ENCODE results near the gene CHST8.
"Not testable (repeated sequence)": the region's sequence is repeated elsewhere in the genome, so short reads cannot be mapped to it uniquely, and the experiment has no call there.

CHST8 gene

GRCh38 chr19:33605803-33606295, 15.9 kb upstream of the CHST8 start:
- not testable (repeated sequence) for DNase-seq; H3K4me1 Mint-ChIP-seq (ENCODE audit: low read depth); H3K27ac Mint-ChIP-seq; H3K4me3 Mint-ChIP-seq; H3K36me3 Mint-ChIP-seq (ENCODE audit: low read depth)
- peaks cover 20% of the 10 kb centered on the region for H3K27me3 Mint-ChIP-seq
- H3K9me3 Mint-ChIP-seq, result peaks cover 23% of the 10 kb centered on the region

GRCh38 chr19:33606556-33606955, 15.2 kb upstream of the CHST8 start:
- Mint-ChIP-seq H3K4me1 (ENCODE audit: low read depth) (no peaks in the 10 kb centered on the region), H3K36me3 (ENCODE audit: low read depth) (no peaks in the 10 kb centered on the region), H3K9me3 (peaks cover 17% of the 10 kb centered on the region), H3K27ac (no peak overlapping the region), H3K27me3 (peaks cover 21% of the 10 kb centered on the region), H3K4me3 (no peak overlapping the region)
- no peak for DNase-seq

DNA sequence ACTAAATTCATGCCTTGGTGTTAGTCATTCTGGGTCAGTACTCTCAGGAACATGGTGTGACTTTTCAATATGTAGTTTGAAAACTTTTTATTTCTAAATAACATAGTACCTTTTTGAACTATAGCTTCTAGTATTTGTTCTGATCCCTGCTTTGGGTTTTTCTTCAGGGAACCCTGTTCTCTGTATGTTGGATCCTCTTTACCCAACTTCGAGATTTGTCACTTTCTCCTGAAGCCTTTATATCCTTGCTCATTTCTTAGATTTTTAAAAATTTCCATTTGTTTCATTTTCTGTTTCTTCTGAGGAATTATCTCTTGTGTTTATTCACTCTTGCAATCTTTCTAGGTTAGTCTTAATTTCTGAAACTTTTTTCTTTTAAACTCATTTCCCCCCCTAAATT, 12.4 kb upstream of the CHST8 start:
- DNase-seq, result no peak
- Mint-ChIP-seq H3K27ac (no peak overlapping the region), H3K4me3 (no peak overlapping the region)

GRCh38 chr19:33610588-33610987, 11.2 kb upstream of the CHST8 start:
- H3K36me3 Mint-ChIP-seq (ENCODE audit: low read depth), result no peaks in the 10 kb centered on the region
- no peak overlapping the region for H3K4me3 Mint-ChIP-seq
- peaks cover 10% of the 10 kb centered on the region for H3K9me3 Mint-ChIP-seq
- no peak for DNase-seq
- H3K4me1 Mint-ChIP-seq (ENCODE audit: low read depth), result no peaks in the 10 kb centered on the region
- H3K27ac Mint-ChIP-seq, result no peak overlapping the region
- H3K27me3 Mint-ChIP-seq, result peaks cover 27% of the 10 kb centered on the region

More for the DNA sequence above, 12.4 kb upstream of the CHST8 start:
- Mint-ChIP-seq H3K9me3 (peaks cover 10% of the 10 kb centered on the region), H3K36me3 (ENCODE audit: low read depth) (no peaks in the 10 kb centered on the region), H3K4me1 (ENCODE audit: low read depth) (no peaks in the 10 kb centered on the region), H3K27me3 (peaks cover 21% of the 10 kb centered on the region)

GRCh38 chr19:33612928-33613619, 8.7 kb upstream of the CHST8 start:
- H3K4me3 Mint-ChIP-seq, result no peak overlapping the region
- no peak overlapping the region for H3K27ac Mint-ChIP-seq
- H3K36me3 Mint-ChIP-seq (ENCODE audit: low read depth), result no peaks in the 10 kb centered on the region
- peaks cover 10% of the 10 kb centered on the region for H3K9me3 Mint-ChIP-seq
- no peaks in the 10 kb centered on the region for H3K4me1 Mint-ChIP-seq (ENCODE audit: low read depth)
- peaks cover 27% of the 10 kb centered on the region for H3K27me3 Mint-ChIP-seq
- DNase-seq, result no peak

GRCh38 chr19:33613620-33614000, 8.1 kb upstream of the CHST8 start:
- no peak overlapping the region for H3K4me3 Mint-ChIP-seq
- H3K27me3 Mint-ChIP-seq, result peaks cover 28% of the 10 kb centered on the region
- H3K4me1 Mint-ChIP-seq (ENCODE audit: low read depth), result no peaks in the 10 kb centered on the region
- H3K9me3 Mint-ChIP-seq, result peaks cover 10% of the 10 kb centered on the region
- no peak for DNase-seq
- H3K27ac Mint-ChIP-seq, result no peak overlapping the region
- no peaks in the 10 kb centered on the region for H3K36me3 Mint-ChIP-seq (ENCODE audit: low read depth)

DNA sequence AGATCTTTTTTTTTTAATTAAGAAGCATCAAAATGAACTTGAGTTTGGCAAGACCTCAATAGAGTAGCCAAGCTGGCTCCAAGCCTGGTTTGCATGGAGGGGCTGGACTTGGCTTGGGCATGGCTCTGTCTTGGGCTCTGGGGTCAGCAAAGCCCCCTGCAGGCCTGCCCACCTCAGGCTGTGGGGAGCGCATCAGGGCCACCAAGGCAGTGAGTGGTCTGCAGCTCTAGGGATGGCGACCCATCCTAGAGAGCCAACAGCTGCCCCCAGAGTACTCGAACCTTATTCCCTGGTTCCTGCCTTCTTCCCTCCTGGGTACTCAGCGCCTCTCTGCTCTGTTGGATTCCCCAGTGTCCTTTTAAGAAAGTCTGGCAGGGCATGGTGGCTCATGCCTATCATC, 5.4 kb upstream of the CHST8 start:
- Mint-ChIP-seq H3K4me1 (ENCODE audit: low read depth) (no peaks in the 10 kb centered on the region), H3K27ac (no peak overlapping the region), H3K36me3 (ENCODE audit: low read depth) (no peaks in the 10 kb centered on the region), H3K4me3 (no peak overlapping the region), H3K27me3 (peaks cover 51% of the 10 kb centered on the region), H3K9me3 (no peaks in the 10 kb centered on the region)
- no peak for DNase-seq

- H3K4me1 Mint-ChIP-seq (ENCODE audit: low read depth), result no peaks in the 10 kb centered on the region
- no peak overlapping the region for H3K4me3 Mint-ChIP-seq
- no peaks in the 10 kb centered on the region for H3K9me3 Mint-ChIP-seq
- peaks cover 51% of the 10 kb centered on the region for H3K27me3 Mint-ChIP-seq
- no peak for DNase-seq
- no peak overlapping the region for H3K27ac Mint-ChIP-seq
- no peaks in the 10 kb centered on the region for H3K36me3 Mint-ChIP-seq (ENCODE audit: low read depth)
Measured at GRCh38 chr19:33616857-33617256, 4.9 kb upstream of the CHST8 start.

GRCh38 chr19:33618363-33618762, 3.4 kb upstream of the CHST8 start:
- not testable (repeated sequence) for H3K27ac Mint-ChIP-seq; H3K4me1 Mint-ChIP-seq (ENCODE audit: low read depth); H3K9me3 Mint-ChIP-seq; H3K4me3 Mint-ChIP-seq; DNase-seq; H3K36me3 Mint-ChIP-seq (ENCODE audit: low read depth)
- H3K27me3 Mint-ChIP-seq, result peaks cover 60% of the 10 kb centered on the region

DNA sequence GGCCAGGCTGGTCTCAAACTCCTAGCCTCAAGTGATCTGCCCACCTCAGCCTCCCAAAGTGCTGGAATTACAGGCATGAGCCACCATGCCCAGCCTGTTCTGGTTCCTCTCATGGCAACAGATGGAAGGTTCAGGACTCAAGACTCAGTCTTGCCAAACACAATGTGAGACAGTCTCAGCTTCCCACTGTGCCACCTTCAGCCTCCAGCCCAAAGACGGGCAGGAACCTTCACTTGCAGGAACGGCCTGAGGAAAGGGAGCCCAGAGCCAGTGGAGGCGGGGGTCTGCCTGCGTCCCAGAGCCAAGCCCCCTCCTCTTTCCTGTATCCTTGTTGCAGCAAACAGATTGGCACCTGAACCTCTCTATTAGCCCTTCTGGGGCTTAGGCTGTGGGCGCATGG, 2.9 kb upstream of the CHST8 start:
- H3K36me3 Mint-ChIP-seq (ENCODE audit: low read depth), result no peaks in the 10 kb centered on the region
- H3K4me3 Mint-ChIP-seq, result no peak overlapping the region
- no peaks in the 10 kb centered on the region for H3K9me3 Mint-ChIP-seq
- H3K4me1 Mint-ChIP-seq (ENCODE audit: low read depth), result peaks cover 1% of the 10 kb centered on the region
- no peak overlapping the region for H3K27ac Mint-ChIP-seq
- H3K27me3 Mint-ChIP-seq, result peaks cover 63% of the 10 kb centered on the region
- no peak for DNase-seq

GRCh38 chr19:33620611-33621010, 1.1 kb upstream of the CHST8 start:
- Mint-ChIP-seq H3K36me3 (ENCODE audit: low read depth) (no peaks in the 10 kb centered on the region), H3K4me3 (no peak overlapping the region), H3K4me1 (ENCODE audit: low read depth) (peaks cover 1% of the 10 kb centered on the region), H3K27ac (no peak overlapping the region), H3K27me3 (peaks cover 62% of the 10 kb centered on the region), H3K9me3 (no peaks in the 10 kb centered on the region)
- no peak for DNase-seq

DNA sequence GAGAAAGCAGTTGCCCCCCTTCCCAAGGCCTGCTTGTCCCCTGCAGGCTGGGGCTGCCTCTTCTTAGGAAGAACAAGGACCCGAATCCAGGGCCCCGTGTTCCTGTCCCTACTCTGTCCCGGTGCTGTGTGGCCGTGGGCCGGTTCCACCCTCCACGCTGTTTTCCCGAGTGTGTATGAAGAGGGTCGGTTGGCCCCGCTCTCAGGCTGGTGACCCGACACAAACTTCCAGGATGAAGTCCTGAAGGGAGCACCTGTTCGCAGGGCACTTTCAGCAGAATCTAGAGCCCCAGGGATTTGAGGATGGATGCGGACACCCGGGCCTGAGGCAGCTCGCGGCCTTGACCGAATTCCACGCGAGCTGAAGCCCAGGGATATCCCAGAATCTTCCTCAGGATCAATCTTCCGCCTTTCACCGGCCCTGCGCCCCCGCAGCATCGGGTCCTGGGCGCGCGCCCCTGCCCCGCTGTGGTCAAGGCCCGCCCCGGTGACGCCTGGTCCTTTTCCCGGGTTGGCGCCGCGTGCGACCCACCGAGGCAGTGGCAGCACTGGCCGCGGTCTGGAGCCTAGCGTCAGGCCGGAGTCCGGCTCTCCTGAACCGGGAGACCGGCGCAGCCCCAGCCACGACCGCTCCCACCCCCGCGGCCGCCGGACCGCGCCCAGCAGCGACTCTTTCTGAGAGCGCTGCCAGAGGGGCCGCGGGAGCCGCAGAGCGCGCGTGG, 528 bp upstream of the CHST8 start:
- Mint-ChIP-seq H3K27ac (no peak overlapping the region), H3K36me3 (ENCODE audit: low read depth) (no peaks in the 10 kb centered on the region), H3K9me3 (no peaks in the 10 kb centered on the region), H3K4me1 (ENCODE audit: low read depth) (peaks cover 1% of the 10 kb centered on the region), H3K27me3 (peaks cover 63% of the 10 kb centered on the region), H3K4me3 (no peak overlapping the region)
- DNase-seq, result no peak

DNA sequence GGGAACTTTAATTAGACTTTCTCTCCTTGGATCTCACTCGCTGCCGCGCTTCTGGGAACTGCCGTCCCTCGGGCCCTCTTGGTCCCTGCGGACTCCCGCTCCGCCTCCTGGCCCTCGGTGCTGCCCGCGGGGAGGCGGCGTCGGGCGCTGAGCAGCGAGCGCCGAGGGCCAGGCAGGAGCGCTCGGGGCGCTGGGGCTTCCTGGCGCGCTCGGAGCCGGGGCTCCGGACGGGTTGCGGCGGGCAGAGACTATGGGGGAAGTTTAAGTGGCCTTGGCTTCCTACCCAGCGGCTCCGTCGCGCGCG, 704 bp downstream of the CHST8 start:
- peaks cover 61% of the 10 kb centered on the region for H3K27me3 Mint-ChIP-seq
- no peak overlapping the region for H3K27ac Mint-ChIP-seq
- no peaks in the 10 kb centered on the region for H3K36me3 Mint-ChIP-seq (ENCODE audit: low read depth)
- DNase-seq, result no peak
- H3K4me3 Mint-ChIP-seq, result no peak overlapping the region
- peaks cover 1% of the 10 kb centered on the region for H3K4me1 Mint-ChIP-seq (ENCODE audit: low read depth)
- H3K9me3 Mint-ChIP-seq, result no peaks in the 10 kb centered on the region

DNA sequence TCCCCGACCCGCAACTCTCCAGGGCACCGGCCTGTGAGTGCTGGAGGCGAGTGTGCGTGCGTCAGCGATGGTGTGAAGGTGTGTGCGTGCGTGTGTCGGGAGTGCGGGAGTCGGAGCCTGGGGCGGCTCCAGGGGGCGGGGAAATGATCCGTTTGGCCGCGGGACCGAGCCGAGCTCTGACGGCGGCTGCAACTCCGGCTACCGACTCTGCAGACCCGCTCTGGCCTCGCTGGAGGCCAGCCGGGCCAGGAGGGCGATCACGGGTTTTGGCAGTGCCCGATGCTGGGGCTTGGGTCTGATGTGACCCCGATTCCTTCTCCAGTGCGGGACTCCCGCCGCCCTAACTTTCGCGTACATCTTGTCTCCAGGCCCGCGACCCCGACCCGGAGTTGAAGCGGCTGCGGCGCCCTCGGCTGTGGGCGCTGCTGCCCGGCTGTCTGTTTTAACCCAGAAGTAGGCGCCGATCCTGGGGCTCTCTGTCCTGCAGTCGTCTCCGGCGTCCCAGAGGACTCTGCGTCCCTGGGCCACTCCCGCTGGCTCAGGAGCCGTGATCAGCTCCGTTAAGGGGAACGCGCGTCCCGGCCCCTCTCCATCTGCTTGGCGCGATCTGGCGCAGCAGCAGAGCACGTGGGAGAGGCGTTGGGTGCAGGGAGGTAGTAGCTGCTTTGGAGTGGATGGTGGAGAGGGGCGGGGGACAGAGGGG, 1.2 kb downstream of the CHST8 start:
- no peaks in the 10 kb centered on the region for H3K9me3 Mint-ChIP-seq
- H3K36me3 Mint-ChIP-seq (ENCODE audit: low read depth), result no peaks in the 10 kb centered on the region
- no peak for DNase-seq
- H3K4me3 Mint-ChIP-seq, result no peak overlapping the region
- H3K27ac Mint-ChIP-seq, result no peak overlapping the region
- peaks cover 1% of the 10 kb centered on the region for H3K4me1 Mint-ChIP-seq (ENCODE audit: low read depth)
- peaks cover 63% of the 10 kb centered on the region for H3K27me3 Mint-ChIP-seq

- Mint-ChIP-seq H3K27ac (no peak overlapping the region), H3K27me3 (peaks cover 62% of the 10 kb centered on the region), H3K36me3 (ENCODE audit: low read depth) (no peaks in the 10 kb centered on the region), H3K9me3 (no peaks in the 10 kb centered on the region), H3K4me1 (ENCODE audit: low read depth) (peaks cover 1% of the 10 kb centered on the region), H3K4me3 (no peak overlapping the region)
- DNase-seq, result no peak
Measured at GRCh38 chr19:33624586-33624985, 2.8 kb downstream of the CHST8 start.
